Stomach (tissue), 4 donors: ENCODE data around the gene MRPL34.

Experiments used
- POLR2A ChIP-seq, 4 donors: fragments of 450-650 bp; IDR thresholded peaks; one replicate each; pipeline ENCODE4 v1.6.1; 2016; ENCODE audit warnings: antibody characterized with exemption in 4 of 4, control low read depth in 2 of 4, mild to moderate bottlenecking in 1 of 4, moderate library complexity in 1 of 4
- POLR2AphosphoS5 ChIP-seq, 3 donors: sonication (generic); formaldehyde crosslinking; IDR thresholded peaks; one replicate each; pipeline ENCODE4 v1.6.1; 2016; ENCODE audit warnings: antibody characterized with exemption in 3 of 3
- TF ChIP-seq, protein P1 (sequence below), 7 experiments: fragments of 450-650 bp in 4 of 7; fragments of 200-600 bp in 3 of 7; sonication (generic) in 3 of 7; IDR thresholded peaks; one replicate each; pipeline ENCODE4 v1.5.1; 2016 to 2019; ENCODE audit warnings: antibody characterized with exemption in 7 of 7, control low read depth in 2 of 7, mild to moderate bottlenecking in 1 of 7

DNA sequence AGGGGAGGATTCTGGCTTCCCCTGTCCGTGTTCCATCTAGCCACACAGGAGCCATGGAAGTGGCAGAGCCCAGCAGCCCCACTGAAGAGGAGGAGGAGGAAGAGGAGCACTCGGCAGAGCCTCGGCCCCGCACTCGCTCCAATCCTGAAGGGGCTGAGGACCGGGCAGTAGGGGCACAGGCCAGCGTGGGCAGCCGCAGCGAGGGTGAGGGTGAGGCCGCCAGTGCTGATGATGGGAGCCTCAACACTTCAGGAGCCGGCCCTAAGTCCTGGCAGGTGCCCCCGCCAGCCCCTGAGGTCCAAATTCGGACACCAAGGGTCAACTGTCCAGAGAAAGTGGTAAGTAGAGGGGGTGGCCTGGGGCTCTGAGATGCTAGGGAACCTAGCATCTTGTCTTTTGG, 36.9 kb upstream of the MRPL34 start:
- TF ChIP-seq, protein P1, sequence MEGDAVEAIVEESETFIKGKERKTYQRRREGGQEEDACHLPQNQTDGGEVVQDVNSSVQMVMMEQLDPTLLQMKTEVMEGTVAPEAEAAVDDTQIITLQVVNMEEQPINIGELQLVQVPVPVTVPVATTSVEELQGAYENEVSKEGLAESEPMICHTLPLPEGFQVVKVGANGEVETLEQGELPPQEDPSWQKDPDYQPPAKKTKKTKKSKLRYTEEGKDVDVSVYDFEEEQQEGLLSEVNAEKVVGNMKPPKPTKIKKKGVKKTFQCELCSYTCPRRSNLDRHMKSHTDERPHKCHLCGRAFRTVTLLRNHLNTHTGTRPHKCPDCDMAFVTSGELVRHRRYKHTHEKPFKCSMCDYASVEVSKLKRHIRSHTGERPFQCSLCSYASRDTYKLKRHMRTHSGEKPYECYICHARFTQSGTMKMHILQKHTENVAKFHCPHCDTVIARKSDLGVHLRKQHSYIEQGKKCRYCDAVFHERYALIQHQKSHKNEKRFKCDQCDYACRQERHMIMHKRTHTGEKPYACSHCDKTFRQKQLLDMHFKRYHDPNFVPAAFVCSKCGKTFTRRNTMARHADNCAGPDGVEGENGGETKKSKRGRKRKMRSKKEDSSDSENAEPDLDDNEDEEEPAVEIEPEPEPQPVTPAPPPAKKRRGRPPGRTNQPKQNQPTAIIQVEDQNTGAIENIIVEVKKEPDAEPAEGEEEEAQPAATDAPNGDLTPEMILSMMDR (IDR thresholded peaks at IDR 0.05), result no peak
- TF ChIP-seq POLR2AphosphoS5 (IDR thresholded peaks at IDR 0.05) (no peak), POLR2A (IDR thresholded peaks at IDR 0.05) (no peak)
